ENCODE data around the gene CLIC5. TPM values are rescaled to one million over a fixed set of nuclear protein-coding genes. Genes with fewer than 3 reads are reported as not detected.

The CLIC5 gene
- total RNA-seq, 1 donor from 2014 or later = not detected

- Mint-ChIP-seq H3K4me1 (ENCODE audit: unreplicated experiment) (no peaks in the 10 kb centered on the region), H3K36me3 (ENCODE audit: unreplicated experiment) (no peaks in the 10 kb centered on the region), H3K27ac (ENCODE audit: unreplicated experiment) (no peak overlapping the region), H3K27me3 (ENCODE audit: unreplicated experiment) (peaks cover 33% of the 10 kb centered on the region), H3K9me3 (ENCODE audit: unreplicated experiment) (no peaks in the 10 kb centered on the region), H3K4me3 (ENCODE audit: unreplicated experiment) (no peak overlapping the region)
- no peak for TF ChIP-seq CTCF (IDR thresholded peaks at IDR 0.05)
- DNase-seq (ENCODE audit: extremely low spot score, unreplicated experiment) = no peak
Measured at GRCh38 chr6:45854149-45854742, 161.4 kb downstream of the CLIC5 start.

- DNase-seq (ENCODE audit: extremely low spot score, unreplicated experiment) = no peak
- no peak for TF ChIP-seq CTCF (IDR thresholded peaks at IDR 0.05)
- H3K27ac Mint-ChIP-seq (ENCODE audit: unreplicated experiment) = no peak overlapping the region
- no peaks in the 10 kb centered on the region for H3K4me1 Mint-ChIP-seq (ENCODE audit: unreplicated experiment)
- no peaks in the 10 kb centered on the region for H3K36me3 Mint-ChIP-seq (ENCODE audit: unreplicated experiment)
- no peak overlapping the region for H3K4me3 Mint-ChIP-seq (ENCODE audit: unreplicated experiment)
- peaks cover 26% of the 10 kb centered on the region for H3K27me3 Mint-ChIP-seq (ENCODE audit: unreplicated experiment)
- H3K9me3 Mint-ChIP-seq (ENCODE audit: unreplicated experiment) = no peaks in the 10 kb centered on the region
Measured at GRCh38 chr6:45851034-45851400, 164.6 kb downstream of the CLIC5 start.

- Mint-ChIP-seq H3K9me3 (ENCODE audit: unreplicated experiment) (no peaks in the 10 kb centered on the region), H3K36me3 (ENCODE audit: unreplicated experiment) (no peaks in the 10 kb centered on the region), H3K27me3 (ENCODE audit: unreplicated experiment) (peaks cover 26% of the 10 kb centered on the region), H3K27ac (ENCODE audit: unreplicated experiment) (no peak overlapping the region), H3K4me3 (ENCODE audit: unreplicated experiment) (no peak overlapping the region), H3K4me1 (ENCODE audit: unreplicated experiment) (no peaks in the 10 kb centered on the region)
- no peak for TF ChIP-seq CTCF (IDR thresholded peaks at IDR 0.05)
- no peak for DNase-seq (ENCODE audit: extremely low spot score, unreplicated experiment)
Measured at GRCh38 chr6:45850378-45851033, 165.2 kb downstream of the CLIC5 start.

- Mint-ChIP-seq H3K27ac (ENCODE audit: unreplicated experiment) (no peak overlapping the region), H3K36me3 (ENCODE audit: unreplicated experiment) (no peaks in the 10 kb centered on the region), H3K27me3 (ENCODE audit: unreplicated experiment) (peaks cover 14% of the 10 kb centered on the region), H3K4me3 (ENCODE audit: unreplicated experiment) (no peak overlapping the region), H3K9me3 (ENCODE audit: unreplicated experiment) (no peaks in the 10 kb centered on the region), H3K4me1 (ENCODE audit: unreplicated experiment) (no peaks in the 10 kb centered on the region)
- no peak for TF ChIP-seq CTCF (IDR thresholded peaks at IDR 0.05)
- no peak for DNase-seq (ENCODE audit: extremely low spot score, unreplicated experiment)
Measured at GRCh38 chr6:45845567-45845966, 170.1 kb downstream of the CLIC5 start.

- H3K4me3 Mint-ChIP-seq (ENCODE audit: unreplicated experiment) = no peak overlapping the region
- H3K4me1 Mint-ChIP-seq (ENCODE audit: unreplicated experiment) = no peaks in the 10 kb centered on the region
- DNase-seq (ENCODE audit: extremely low spot score, unreplicated experiment) = no peak
- H3K27me3 Mint-ChIP-seq (ENCODE audit: unreplicated experiment) = peaks cover 8% of the 10 kb centered on the region
- no peaks in the 10 kb centered on the region for H3K9me3 Mint-ChIP-seq (ENCODE audit: unreplicated experiment)
- TF ChIP-seq CTCF (IDR thresholded peaks at IDR 0.05) = no peak
- no peaks in the 10 kb centered on the region for H3K36me3 Mint-ChIP-seq (ENCODE audit: unreplicated experiment)
- no peak overlapping the region for H3K27ac Mint-ChIP-seq (ENCODE audit: unreplicated experiment)
Measured at GRCh38 chr6:45844986-45845385, 170.7 kb downstream of the CLIC5 start.
